ACHN (cell line): ENCODE data around the gene PRKD1.
"Not testable (repeated sequence)": the region's sequence is repeated elsewhere in the genome, so short reads cannot be mapped to it uniquely, and the experiment has no call there.

ENCODE experiments used
- DNase-seq: peaks from one replicate; pipeline ENCODE4 v3.0.0-alpha.2; 2015
- in situ Hi-C: cut with HindIII; loops from 2 replicates; pipeline ENCODE4 v1.10.0; 2017; ENCODE audit warnings: low sequenced_read_pairs, low pct_ligation_motif_present, low pct_unique_long_range_greater_than_20kb

PRKD1 gene

DNA sequence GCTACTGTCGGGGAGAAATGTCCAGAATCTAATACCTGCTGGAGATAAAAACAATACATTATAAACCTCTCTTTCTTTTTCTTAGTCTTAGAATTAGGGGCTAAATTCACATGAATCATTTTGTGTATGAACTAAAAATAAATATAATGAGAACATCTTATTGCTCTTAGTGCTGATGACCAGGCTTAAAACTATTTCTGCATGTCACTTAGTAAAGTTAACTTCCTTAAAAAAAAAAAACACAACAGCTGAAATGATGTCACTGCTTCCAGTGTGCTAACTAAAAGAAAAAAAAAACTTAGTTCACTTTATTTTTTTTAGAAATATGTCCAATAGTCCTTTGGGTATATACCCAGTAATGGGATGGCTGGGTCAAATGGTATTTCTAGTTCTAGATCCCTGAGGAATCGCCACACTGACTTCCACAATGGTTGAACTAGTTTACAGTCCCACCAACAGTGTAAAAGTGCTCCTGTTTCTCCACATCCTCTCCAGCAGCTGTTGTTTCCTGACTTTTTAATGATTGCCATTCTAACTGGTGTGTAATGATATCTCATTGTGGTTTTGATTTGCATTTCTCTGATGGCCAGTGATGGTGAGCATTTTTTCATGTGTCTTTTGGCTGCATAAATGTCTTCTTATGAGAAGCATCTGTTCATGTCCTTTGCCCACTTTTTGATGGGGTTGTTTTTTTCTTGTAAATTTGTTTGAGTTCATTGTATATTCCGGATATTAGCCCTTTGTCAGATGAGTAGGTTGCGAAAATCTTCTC is 200.9 kb downstream of the PRKD1 start:
- DNase-seq, in situ Hi-C loops: not testable (repeated sequence)

DNA sequence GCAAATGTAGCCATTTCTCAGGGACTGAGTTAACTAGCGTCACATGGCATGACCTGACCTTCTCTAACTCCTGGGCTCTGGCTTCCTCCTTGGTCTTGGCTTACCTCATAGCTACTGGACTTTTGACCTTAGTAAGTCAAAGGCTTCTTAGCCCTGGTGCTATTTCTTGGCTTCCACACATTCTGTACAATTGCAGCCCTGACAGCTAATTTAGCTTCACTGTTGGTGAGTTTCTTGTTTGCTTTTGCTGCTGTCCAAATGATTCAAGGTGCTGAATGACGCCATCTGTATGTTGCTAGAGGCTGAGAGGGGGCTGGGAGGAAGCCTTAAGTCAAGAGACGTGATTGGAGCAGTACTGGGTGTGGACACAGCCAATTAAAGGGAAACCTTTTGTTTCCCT is 202.7 kb downstream of the PRKD1 start:
- no peak for DNase-seq
- in situ Hi-C loops = no loop called here

DNA sequence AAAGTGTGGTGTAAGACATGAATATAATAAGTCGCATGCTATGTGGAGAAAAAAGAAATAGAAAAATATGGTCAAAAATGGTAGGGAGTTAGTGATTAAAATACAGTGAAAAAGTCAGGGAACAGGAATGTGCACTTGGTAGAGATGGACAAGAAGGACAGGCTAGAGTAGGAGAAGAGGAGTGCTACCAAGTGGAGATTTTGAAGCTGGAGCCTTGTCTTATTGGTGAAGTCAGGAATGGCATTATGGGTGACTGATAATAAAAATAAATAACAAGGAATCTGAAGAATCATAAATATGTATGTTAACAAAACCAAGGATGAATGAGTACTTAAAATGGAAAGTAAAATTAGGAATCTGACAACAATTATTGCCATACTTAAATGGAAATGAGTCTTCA is 204.8 kb downstream of the PRKD1 start:
- no peak for DNase-seq
- in situ Hi-C loops = no loop called here

DNA sequence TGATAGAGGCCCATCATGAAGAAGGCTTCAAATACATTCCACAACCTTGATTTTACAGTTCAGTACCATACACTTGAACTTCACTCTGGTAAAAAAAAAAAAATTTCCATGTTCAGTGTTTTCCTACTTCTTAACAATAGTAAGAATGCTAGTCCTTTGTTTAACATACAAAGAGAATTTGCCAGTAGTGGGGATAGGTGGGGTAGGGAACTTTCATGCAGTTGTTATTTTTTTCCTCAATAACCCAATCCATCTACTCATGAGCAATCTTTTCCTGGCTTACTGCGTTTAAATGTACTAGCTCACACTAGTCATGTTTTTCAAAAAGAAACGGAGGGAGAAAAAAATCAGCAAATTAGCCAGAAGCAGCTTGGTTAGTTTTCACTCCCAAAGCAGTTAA is 206.1 kb downstream of the PRKD1 start:
- in situ Hi-C loops = no loop called here
- DNase-seq = no peak

DNA sequence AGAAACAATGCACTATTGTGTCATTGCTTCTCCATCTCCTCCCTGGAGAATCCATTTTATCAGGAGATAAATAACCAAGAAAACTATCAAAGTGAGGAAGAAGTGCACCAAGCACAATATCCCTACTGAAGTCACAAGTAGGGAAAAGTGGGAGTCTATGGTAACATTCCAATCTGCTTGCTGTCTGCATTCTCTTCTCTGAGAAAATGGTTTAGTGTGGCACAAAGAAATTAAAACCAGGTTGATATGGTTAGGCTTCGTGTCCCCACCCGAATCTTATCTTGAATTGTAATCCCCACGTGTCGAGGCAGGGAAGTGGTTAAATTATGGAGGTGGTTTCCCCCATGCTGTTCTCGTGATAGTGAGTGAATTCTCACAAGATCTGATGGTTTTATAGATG is 209.7 kb downstream of the PRKD1 start:
- no peak for DNase-seq
- in situ Hi-C loops = no loop called here

DNA sequence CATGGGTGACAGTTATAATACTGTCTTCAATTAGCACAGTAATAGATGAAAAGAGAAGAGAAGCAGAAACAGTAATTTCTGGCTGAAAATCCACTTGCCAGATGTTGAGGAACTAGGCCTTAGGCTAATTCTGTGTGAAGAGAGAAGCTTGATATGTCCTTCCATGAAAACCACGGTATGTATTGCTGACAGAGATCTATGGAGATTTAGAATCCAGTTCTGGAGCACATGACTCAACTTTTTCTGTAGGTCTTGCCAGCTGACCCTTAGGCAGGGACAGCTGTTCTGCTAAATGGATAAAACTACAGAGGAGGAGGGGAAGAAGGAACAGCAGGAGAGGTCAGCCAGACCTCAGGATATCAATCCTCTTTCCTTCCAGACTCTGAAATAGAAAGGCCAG is 211.5 kb downstream of the PRKD1 start:
- no peak for DNase-seq
- in situ Hi-C loops = no loop called here

DNA sequence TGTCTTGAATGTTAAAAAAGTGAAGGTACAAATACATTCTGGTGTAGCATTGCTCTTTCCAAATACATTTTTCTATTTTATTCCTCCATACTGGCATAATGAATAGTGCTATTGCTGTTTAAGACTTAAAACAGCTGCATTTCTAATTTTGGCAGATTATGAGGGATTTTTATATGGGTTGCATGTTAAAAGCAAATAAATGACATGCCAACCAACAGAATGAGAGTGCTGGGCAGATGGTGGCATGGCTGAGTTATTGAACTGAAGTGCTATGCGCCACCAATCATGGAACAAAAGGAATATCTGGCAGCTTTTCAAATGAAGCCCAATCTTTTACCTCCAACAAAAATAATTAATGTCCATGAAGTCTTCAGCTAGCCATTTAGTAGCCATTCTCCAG is 215.0 kb downstream of the PRKD1 start:
- DNase-seq = no peak

DNA sequence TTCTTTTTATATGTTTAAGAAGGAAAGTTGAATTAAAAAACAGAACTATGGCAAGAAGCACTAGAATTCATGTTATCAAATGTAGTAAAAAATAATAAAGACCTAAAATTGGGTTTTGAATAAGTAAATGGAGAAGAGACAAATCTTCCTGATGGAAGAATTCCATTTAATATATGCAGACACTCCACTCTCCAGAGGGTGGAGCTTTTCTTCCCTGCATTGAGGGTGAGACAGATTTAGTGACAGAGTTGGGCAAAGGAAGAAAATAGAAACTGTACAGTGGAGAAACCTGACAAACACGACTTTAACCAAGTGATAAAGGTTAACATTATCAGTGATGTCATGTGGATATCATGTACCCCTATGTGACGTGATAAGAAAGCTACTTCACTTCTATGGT is 217.6 kb downstream of the PRKD1 start:
- peak; percentile 21 for DNase-seq
- in situ Hi-C loops = no loop called here

More for the DNA sequence above, 215.0 kb downstream of the PRKD1 start:
- in situ Hi-C loops = no loop called here

DNA sequence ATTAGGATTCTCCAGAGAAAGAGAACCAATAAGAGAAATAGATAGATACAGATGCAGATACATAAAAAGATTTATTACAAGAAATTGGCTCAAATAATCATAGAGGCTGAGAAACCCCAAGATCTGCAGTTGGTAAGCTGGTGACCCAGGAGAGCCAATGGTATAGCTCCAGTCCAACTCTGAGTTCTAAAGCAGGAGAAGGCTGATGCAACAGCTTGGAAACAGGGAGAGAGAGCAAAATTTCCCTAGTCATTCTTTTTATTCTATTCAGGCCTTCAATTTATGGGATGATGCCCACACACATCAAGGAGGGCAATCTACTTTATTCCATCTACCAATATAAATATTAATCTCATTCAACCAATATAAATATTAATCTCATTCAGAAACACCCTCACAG is 218.2 kb downstream of the PRKD1 start:
- in situ Hi-C loops = no loop called here
- DNase-seq = no peak

DNA sequence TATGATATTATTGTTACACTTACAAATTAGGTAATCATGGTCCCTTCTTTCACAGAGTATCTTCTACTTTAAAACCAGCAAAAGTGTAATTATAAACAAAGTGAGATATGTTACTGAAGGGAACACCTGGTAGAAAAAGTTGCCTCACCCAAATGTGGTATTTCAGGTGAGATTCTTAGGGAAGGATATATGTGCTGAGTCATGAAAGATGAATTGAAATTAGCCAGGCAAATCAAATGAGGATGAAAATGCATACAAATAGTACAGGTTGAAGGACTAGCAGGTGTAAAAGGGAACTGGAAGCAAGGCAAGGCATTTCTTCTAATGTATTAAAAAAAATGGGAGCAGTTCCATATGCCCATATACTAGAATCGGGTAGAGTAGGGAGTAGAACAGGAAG is 220.9 kb downstream of the PRKD1 start:
- in situ Hi-C loops = no loop called here
- no peak for DNase-seq

DNA sequence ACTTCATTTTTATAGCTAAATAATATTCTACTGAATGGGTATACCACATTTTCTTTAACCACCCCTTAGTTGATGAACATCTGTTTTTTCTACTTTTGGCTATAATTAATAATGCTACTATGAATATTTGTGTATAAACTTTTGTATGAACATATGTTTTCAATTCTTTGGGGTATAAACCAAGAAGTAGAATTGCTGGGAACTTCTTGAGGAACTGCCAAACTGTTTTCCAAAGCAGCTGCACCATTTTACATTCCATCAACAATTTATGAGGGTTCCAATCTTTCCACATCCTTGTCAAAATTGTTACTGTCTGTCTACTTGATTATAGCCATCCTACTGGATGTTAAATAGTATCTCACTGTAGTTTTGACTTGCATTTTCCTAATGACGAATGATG is 221.8 kb downstream of the PRKD1 start:
- in situ Hi-C loops = no loop called here
- DNase-seq = no peak

DNA sequence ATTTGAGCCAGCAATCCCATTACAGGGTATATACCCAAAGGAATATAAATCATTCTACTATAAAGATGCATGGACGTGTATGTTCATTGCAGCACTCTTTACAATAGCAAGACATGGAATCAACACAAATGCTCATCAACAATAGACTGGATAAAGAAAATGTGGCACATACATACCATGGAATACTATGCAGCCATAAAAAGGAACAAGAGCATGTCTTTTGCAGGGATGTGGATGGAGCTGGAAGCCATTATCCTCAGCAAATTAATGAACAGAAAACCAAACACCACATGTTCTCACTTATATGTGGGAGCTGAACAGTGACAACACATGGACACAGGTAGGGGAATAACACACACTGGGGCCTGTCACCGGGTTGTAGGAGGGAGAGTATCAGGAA is 238.1 kb downstream of the PRKD1 start:
- in situ Hi-C loops, DNase-seq: not testable (repeated sequence)

DNA sequence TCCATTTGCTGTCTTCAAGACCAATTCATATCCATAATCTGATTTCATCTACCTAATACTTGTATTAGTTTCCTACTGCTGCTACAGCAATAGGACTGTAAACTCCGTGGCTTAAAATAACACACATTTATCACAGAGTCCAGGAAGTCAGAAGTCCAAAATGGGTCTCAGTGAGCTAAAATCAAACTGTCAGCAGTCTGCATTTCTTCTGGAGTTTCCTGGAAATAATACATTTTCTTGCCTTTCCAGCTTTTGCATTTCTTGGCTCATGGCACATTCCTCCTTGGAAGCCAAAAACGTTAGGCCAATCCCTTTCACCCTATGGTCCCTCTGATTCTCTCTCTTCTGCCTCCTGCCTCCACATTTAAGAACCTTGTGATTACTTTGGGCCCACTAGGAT is 239.8 kb downstream of the PRKD1 start:
- no peak for DNase-seq
- in situ Hi-C loops = no loop called here

DNA sequence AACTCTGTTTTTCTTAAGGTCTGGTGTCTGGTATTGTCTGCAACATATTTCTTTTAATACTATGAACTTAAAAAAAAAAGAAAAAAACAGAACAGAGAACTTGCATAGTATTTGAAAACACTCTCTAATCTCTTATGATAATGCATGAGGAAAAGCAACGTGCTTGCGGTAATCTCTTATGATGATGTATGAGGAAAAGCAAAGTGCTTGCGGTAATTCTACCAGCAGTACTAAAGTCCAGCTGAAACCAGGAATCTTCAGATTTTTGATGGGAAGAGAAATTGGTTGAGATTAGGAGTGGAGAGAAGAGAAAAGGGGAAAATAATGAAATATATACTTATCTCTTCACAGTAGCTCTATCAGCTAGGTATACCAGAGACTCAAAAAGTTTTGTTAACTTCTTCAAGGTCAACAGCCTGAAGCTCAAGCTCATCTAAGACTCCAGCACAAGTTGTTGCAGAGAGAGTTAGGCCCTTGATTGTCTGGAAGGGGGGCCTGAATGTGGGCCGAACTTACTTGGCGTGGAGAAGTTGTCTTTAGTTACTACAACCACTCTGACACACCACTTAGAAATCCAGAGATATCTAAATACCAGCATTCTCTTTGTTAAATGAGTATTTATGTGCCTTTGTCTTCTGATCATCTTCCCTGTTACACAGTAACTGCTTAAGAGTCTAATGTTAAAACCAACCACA is 240.4 kb downstream of the PRKD1 start:
- in situ Hi-C loops = no loop called here
- no peak for DNase-seq

DNA sequence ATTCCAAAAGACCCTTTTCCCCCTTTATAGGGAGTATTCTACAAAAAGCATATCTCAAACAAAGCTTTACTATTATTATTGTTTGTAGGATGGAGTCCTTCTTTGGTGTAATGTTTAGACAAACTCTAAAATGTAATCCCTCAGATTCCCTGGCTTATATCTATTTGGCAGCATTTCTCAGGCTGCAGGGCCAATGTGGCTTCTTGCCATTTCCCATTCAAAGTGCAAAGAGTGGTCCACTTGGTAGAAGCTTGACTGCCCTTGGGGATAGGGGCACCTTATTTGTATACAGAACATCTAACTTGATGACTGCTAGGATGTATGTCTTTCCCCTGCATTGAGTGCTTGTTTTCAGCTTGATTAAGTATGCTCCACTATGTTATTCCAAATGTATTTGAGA is 242.7 kb downstream of the PRKD1 start:
- DNase-seq = no peak
- in situ Hi-C loops = no loop called here

DNA sequence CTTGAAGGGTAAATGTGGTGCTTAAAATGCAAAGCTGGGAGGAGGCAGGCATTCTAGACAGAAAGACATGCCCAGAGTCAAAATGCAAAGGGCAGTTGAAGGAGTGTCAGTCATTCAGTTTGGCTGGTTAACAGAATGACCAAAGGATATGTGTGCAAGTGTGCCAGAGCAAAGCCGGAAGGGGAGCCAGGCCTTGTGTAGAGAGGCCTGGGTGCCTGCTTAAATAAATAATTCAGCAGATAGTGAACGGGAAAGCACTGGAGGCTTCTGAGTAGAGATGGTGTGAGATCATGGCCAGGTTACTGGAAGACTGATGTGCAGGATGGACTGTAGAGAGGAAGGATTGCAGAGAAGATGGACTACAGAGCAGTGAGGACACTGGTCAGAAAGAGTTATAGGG is 244.9 kb downstream of the PRKD1 start:
- DNase-seq = no peak
- in situ Hi-C loops = no loop called here

DNA sequence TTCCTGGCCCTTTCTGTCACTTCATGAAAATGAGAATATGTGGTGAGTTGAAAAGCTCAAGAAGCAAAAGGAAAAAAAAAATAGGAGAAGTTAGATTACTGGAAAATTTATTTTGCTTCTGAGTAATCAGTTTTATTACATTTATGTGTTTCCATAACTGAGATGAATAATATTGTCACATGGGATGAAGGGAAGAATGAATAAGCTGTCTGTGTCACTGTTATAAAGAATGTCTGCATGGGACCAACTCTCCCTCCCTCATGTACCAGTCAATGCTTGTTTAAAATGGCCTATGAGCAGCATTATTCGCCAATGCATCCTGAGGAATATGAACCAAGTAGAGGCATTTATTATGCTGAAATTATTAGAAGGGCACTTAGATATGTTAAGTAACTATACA is 246.3 kb downstream of the PRKD1 start:
- in situ Hi-C loops = no loop called here

DNA sequence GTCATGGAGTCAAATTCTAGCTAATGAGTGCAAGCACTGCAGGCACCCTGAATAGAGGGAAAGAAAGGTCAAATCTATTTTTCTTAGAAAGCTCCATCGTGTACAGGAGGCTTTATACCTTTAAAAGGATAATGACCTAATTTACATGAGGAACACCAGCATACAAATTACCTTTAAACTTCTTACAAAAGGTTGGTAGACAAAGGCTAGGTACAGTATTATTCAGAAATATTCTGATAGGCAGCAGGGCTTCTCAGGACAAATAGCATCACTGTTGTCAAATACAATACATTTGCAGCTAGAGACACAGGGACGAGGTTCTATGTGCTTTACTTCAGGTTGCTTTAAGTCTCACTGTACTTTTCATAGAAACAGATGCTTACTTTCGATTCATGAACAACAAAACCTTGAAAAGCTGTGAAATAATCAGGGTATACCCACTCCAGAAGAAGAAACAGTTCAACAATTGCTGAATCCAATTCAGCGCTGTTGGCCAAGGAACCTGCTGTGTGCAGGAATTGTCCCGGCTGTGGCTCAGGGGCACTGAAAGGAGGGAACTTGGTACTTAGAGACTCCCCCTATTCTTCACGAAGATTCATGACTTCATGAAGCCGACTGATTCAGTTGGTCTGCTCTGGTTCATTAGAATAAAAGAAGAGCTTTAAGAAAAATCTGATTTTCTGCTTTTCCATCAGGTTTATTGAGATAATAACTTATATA is 252.9 kb downstream of the PRKD1 start:
- DNase-seq = no peak
- in situ Hi-C loops = no loop called here

More for the DNA sequence above, 246.3 kb downstream of the PRKD1 start:
- no peak for DNase-seq

DNA sequence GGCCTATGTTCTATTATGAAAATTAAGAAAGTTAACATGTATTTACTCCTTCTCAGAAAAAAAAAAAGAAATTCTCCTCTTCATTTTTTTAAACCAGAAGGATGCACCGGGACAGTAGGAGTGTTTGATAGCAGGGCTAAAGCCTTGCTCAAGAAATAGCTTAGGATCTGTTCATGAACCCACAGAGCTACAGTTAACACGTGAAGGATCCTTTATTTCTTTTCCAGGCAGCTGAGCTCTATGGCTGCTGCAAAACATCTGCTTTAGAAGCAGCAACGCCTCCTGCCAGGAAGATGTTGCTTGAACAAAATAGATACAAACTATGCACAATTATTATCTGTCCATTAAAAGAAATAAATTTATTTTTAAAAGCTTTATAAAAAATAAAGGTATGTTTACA is 254.8 kb downstream of the PRKD1 start:
- DNase-seq = no peak
- in situ Hi-C loops = no loop called here

DNA sequence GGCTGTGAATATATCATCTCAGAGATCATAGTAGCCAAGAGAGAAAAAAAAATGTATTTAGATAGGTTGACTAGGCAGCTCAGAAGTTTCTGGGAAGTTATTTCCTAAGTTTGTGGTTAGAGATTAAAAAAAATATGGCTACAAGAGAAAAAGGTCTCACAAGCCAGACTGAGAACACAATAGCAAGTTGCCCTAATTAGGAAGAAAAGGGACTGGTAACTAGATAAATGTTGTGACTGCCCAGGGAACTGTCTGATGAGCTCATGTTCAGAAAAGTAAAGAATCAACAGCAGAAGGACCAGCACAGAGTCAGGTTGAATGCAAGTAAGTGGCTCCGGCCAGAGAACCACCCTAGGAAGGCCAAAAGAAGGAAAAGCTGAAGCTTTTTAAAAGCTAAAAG is 256.6 kb downstream of the PRKD1 start:
- in situ Hi-C loops = no loop called here
- no peak for DNase-seq
